NOMO-1 treated with DMSO at 0.1 percent for 48 hours (cell line): Measurements from ENCODE around the gene CBX4.
A peak's percentile ranks its signal among the peaks of the same experiment; 100 is the strongest.

ENCODE experiments used
- DNase-seq: peaks from one replicate; lab custom pipeline; 2025; ENCODE audit not compliant: unreplicated experiment; lab: John Stamatoyannopoulos, UW

The CBX4 gene

GRCh38 chr17:79790805-79791734, 48.2 kb downstream of the CBX4 start:
- DNase-seq, result no peak

DNA sequence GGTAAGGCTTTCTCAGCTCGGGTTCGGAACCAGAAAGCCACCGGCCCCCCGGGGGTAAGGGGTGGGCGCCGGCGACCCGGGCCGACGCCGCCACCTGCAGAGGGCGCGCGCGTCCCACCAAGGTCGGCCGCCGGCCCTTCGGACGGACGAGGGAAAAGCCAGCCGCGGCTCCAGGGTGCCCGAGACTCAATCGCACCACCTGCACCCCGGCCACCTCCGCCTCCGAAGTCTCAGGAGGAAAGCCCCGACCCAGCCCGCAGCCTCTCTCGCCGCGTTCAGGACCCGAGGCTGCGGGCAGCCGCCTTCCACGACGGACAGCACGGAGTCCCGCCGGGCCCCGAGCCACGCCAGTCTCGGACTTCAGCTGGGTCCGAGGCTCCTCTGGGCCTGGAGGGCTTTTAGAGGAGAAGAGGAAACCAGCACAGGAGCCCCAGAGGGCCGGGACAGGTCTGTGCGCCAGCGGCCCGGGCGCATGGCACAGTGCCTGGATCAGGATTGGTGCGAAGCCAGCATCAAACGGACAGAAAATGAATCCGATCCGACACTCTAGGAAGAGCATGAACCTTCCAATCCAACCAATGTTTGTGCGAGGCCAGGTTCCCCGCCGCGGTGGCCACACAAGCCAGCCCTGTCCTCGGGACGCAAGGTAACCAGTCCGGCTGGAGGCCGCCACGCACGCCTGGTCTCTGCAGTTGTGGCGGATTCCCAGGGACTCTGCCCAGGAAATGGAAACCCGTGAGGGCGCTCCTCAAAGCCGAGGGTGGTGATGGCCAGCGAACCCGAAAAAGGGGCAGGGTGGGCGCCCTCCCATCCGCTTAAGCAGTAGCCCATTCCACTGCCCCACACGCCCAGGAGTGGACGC, 49.1 kb downstream of the CBX4 start:
- peak; percentile 32 for DNase-seq

GRCh38 chr17:79788989-79789942, 50.0 kb downstream of the CBX4 start:
- no peak for DNase-seq

DNA sequence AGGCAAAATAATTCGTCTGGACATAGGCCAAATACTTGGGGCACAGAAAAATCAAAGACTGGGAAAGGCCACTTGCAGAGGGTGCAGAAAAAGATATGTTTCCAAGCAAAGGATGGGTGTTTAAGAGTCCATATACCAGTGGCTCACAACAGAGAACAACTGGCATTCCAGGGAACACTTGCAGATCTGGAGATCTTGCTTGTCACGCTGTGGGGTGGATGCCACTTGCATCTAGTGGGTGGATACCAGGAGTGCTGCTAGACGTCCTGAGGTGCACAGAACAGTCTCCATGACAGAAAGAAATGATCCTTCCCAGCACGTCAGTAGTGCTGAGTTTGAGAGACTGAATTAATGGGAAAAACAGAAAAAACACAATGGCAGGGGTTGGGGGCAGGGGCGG, 50.8 kb downstream of the CBX4 start:
- no peak for DNase-seq

- DNase-seq, result no peak
Observed at GRCh38 chr17:79786930-79787643, 52.2 kb downstream of the CBX4 start.

- DNase-seq, result no peak
Observed at GRCh38 chr17:79785900-79786810, 53.1 kb downstream of the CBX4 start.

DNA sequence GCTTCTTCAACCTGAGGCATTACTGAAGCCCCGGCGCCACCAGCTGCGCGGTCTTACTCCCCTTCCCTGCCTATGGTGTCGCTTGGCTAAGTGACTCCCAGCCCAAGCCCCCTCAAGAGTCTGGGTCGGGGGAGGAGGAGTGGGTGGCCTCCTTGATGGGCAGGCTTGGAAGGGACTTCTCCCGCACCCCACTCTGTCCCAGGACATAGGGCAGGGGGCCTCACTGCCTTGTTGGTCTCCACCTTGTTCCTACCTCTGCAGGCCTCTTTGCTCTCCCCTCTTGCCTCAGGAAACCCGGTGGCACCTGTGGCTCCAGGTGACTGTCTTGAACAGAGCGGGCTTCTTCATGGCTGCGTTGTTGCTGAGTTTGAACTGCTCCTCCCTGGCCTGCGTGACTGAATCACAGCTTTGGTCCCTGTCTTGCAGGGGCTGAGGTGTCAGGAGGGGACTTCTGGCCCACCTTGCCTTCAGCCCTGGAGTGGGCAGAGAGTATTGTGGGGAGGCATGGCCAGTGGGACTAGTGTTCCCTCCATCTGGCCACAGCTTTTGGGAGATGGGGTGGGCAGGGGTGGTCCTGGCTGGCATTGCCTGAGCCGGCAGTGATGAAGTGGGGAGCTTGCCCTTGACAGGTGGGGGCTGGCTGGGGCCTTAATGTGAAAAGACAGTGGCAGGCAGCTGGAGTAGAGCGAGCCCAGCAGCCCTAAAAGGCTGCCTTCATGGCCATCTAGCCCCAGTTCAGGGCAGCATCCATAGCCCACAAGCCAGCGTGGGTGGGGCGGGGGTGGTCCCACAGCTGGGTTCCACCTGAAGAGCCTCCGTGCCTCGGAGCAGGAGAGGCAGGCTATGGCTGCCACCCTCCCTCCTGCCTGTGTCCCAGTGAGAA, 54.0 kb downstream of the CBX4 start:
- DNase-seq, result no peak

DNA sequence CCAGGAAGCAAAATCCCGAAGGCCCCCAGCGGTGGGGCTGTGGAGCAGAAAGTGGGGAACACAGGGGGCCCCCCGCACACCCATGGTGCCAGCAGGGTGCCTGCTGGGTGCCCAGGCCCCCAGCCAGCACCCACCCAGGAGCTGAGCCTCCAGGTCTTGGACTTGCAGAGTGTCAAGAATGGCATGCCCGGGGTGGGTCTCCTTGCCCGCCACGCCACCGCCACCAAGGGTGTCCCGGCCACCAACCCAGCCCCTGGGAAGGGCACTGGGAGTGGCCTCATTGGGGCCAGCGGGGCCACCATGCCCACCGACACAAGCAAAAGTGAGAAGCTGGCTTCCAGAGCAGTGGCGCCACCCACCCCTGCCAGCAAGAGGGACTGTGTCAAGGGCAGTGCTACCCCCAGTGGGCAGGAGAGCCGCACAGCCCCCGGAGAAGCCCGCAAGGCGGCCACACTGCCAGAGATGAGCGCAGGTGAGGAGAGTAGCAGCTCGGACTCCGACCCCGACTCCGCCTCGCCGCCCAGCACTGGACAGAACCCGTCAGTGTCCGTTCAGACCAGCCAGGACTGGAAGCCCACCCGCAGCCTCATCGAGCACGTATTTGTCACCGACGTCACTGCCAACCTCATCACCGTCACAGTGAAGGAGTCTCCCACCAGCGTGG, 54.8 kb downstream of the CBX4 start:
- no peak for DNase-seq

- no peak for DNase-seq
Observed at GRCh38 chr17:79783891-79784290, 55.3 kb downstream of the CBX4 start.
